Measurements from ENCODE around the gene L3MBTL1. TPM values are rescaled to one million over a fixed set of nuclear protein-coding genes. Genes with fewer than 3 reads are reported as not detected.

The L3MBTL1 gene
- polyA plus RNA-seq, 1 donor (not counting 4 experiments of a cell fraction or from before 2014, with no cell fraction given) = 5.0 TPM

GRCh38 chr20:43543138-43543537, 35.6 kb downstream of the L3MBTL1 start:
- no peak for FAIRE-seq
- peaks cover 0 to 4% of the 10 kb centered on the region in 2 experiments for H3K36me3 ChIP-seq (ENCODE audit: control insufficient read depth in 2 of 2, extremely low read depth in 1 of 2, insufficient read depth in 2 of 2, low read length in 2 of 2)
- no peak overlapping the region for H2AFZ ChIP-seq (ENCODE audit: control insufficient read depth, low read length)
- no peak for DNase-seq (ENCODE audit: low read depth, low spot score)
- no peaks in the 10 kb centered on the region for H4K20me1 ChIP-seq (ENCODE audit: control insufficient read depth, extremely low read depth, insufficient read depth, low read length)
- no peaks in the 10 kb centered on the region for H3K4me1 ChIP-seq (ENCODE audit: control insufficient read depth, extremely low read depth, insufficient read depth, low read length)
- H3K4me2 ChIP-seq (ENCODE audit: control insufficient read depth, extremely low read depth, insufficient read depth, low read depth, low read length) = no peak overlapping the region
- H3K27me3 ChIP-seq (ENCODE audit: control insufficient read depth, extremely low read depth, insufficient read depth, low read length) = no peaks in the 10 kb centered on the region
- H3K4me3 ChIP-seq (ENCODE audit: control insufficient read depth in 2 of 3, extremely low read depth in 1 of 3, insufficient read depth in 2 of 3, low read depth in 1 of 3, low read length in 3 of 3) = no peak overlapping the region
- H3K79me2 ChIP-seq (ENCODE audit: control insufficient read depth, insufficient read depth, low read length) = no peaks in the 10 kb centered on the region
- no peaks in the 10 kb centered on the region for H3K9me1 ChIP-seq (ENCODE audit: control insufficient read depth, extremely low read depth, insufficient read depth, low read length)
- TF ChIP-seq EZH2 (IDR thresholded peaks at IDR 0.05; ENCODE audit: low read length) (no peak), CTCF (optimal IDR thresholded peaks at IDR 0.05 in 1 of 3, IDR thresholded peaks at IDR 0.05 in 1 of 3, conservative IDR thresholded peaks at IDR 0.05 in 1 of 3; ENCODE audit: extremely low read depth in 1 of 3, insufficient read depth in 2 of 3, low read length in 3 of 3) (no peak)
- H3K27ac ChIP-seq (ENCODE audit: control insufficient read depth, insufficient read depth, low read length) = no peak overlapping the region
- dilution Hi-C loops (cut with MboI; ENCODE audit: extremely low pct_ligation_motif_present, low sequenced_read_pairs) = no loop called here
- H3K9me3 ChIP-seq (ENCODE audit: control insufficient read depth, low read depth, low read length) = no peaks in the 10 kb centered on the region
- H3K9ac ChIP-seq (ENCODE audit: control insufficient read depth, extremely low read depth, insufficient read depth, low read length) = no peak overlapping the region

GRCh38 chr20:43544501-43544900, 37.0 kb downstream of the L3MBTL1 start:
- peaks cover 0 to 4% of the 10 kb centered on the region in 2 experiments for H3K36me3 ChIP-seq (ENCODE audit: control insufficient read depth in 2 of 2, extremely low read depth in 1 of 2, insufficient read depth in 2 of 2, low read length in 2 of 2)
- H3K79me2 ChIP-seq (ENCODE audit: control insufficient read depth, insufficient read depth, low read length) = no peaks in the 10 kb centered on the region
- no peak for TF ChIP-seq CTCF (optimal IDR thresholded peaks at IDR 0.05 in 1 of 3, IDR thresholded peaks at IDR 0.05 in 1 of 3, conservative IDR thresholded peaks at IDR 0.05 in 1 of 3; ENCODE audit: extremely low read depth in 1 of 3, insufficient read depth in 2 of 3, low read length in 3 of 3)
- no peak for TF ChIP-seq EZH2 (IDR thresholded peaks at IDR 0.05; ENCODE audit: low read length)
- H3K4me1 ChIP-seq (ENCODE audit: control insufficient read depth, extremely low read depth, insufficient read depth, low read length) = no peaks in the 10 kb centered on the region
- no peak overlapping the region for H3K4me2 ChIP-seq (ENCODE audit: control insufficient read depth, extremely low read depth, insufficient read depth, low read depth, low read length)
- H2AFZ ChIP-seq (ENCODE audit: control insufficient read depth, low read length) = no peak overlapping the region
- H3K9ac ChIP-seq (ENCODE audit: control insufficient read depth, extremely low read depth, insufficient read depth, low read length) = no peak overlapping the region
- no peaks in the 10 kb centered on the region for H3K27me3 ChIP-seq (ENCODE audit: control insufficient read depth, extremely low read depth, insufficient read depth, low read length)
- H3K4me3 ChIP-seq (ENCODE audit: control insufficient read depth in 2 of 3, extremely low read depth in 1 of 3, insufficient read depth in 2 of 3, low read depth in 1 of 3, low read length in 3 of 3) = no peak overlapping the region
- no peaks in the 10 kb centered on the region for H4K20me1 ChIP-seq (ENCODE audit: control insufficient read depth, extremely low read depth, insufficient read depth, low read length)
- dilution Hi-C loops (cut with MboI; ENCODE audit: extremely low pct_ligation_motif_present, low sequenced_read_pairs) = no loop called here
- H3K9me3 ChIP-seq (ENCODE audit: control insufficient read depth, low read depth, low read length) = no peaks in the 10 kb centered on the region
- no peak for DNase-seq (ENCODE audit: low read depth, low spot score)
- no peaks in the 10 kb centered on the region for H3K9me1 ChIP-seq (ENCODE audit: control insufficient read depth, extremely low read depth, insufficient read depth, low read length)
- H3K27ac ChIP-seq (ENCODE audit: control insufficient read depth, insufficient read depth, low read length) = no peak overlapping the region
- no peak for FAIRE-seq

All from keratinocyte (primary cell).